Body of pancreas (tissue), 4 donors: ENCODE measurements around the gene FATE1.

Experiments
- POLR2A ChIP-seq, 3 donors: fragments of 450-650 bp; IDR thresholded peaks; one replicate each; pipeline ENCODE4 v1.6.1; 2016; ENCODE audit warnings: antibody characterized with exemption in 3 of 3, mild to moderate bottlenecking in 2 of 3
- TF ChIP-seq, protein P1 (sequence below), 7 experiments: fragments of 450-650 bp in 4 of 7; fragments of 200-600 bp in 3 of 7; sonication (generic) in 3 of 7; IDR thresholded peaks; one replicate each; pipeline ENCODE4 v1.5.1; 2016 to 2019; ENCODE audit warnings: antibody characterized with exemption in 7 of 7

DNA sequence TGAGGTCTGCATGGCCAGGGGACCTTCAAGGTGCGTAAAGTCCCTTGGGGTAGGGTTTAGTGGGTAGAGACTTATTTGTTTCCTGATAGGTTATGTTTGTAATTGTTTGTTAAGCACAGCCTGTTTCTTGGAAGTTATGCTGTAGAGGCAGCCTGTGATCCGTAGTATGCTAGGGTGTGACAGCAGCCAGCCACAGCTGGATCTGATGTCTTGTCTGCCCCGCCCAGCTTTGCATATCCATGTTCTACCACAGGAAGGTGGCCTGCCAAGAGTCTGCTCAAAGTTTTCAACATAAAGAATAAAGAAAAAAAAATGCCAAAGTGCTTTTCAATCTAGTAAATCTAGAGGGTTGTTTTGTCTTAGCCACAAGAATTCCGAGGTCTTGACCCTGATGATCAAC, 39.6 kb upstream of the FATE1 start:
- TF ChIP-seq, protein P1, sequence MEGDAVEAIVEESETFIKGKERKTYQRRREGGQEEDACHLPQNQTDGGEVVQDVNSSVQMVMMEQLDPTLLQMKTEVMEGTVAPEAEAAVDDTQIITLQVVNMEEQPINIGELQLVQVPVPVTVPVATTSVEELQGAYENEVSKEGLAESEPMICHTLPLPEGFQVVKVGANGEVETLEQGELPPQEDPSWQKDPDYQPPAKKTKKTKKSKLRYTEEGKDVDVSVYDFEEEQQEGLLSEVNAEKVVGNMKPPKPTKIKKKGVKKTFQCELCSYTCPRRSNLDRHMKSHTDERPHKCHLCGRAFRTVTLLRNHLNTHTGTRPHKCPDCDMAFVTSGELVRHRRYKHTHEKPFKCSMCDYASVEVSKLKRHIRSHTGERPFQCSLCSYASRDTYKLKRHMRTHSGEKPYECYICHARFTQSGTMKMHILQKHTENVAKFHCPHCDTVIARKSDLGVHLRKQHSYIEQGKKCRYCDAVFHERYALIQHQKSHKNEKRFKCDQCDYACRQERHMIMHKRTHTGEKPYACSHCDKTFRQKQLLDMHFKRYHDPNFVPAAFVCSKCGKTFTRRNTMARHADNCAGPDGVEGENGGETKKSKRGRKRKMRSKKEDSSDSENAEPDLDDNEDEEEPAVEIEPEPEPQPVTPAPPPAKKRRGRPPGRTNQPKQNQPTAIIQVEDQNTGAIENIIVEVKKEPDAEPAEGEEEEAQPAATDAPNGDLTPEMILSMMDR (IDR thresholded peaks at IDR 0.05): no peak
- TF ChIP-seq POLR2A (IDR thresholded peaks at IDR 0.05): no peak
